Caki2 (cell line): ENCODE results near the gene KIAA1671. TPM values are rescaled to one million over a fixed set of nuclear protein-coding genes. Genes with fewer than 3 reads are reported as not detected.
"Not testable (repeated sequence)": the region's sequence is repeated elsewhere in the genome, so short reads cannot be mapped to it uniquely, and the experiment has no call there.

Experiments
- DNase-seq: peaks from one replicate; pipeline ENCODE4 v3.0.0-alpha.2; 2015; ENCODE audit warnings: low read depth
- in situ Hi-C: cut with HindIII; loops from 2 replicates; pipeline ENCODE4 v1.10.0; 2016; ENCODE audit warnings: low sequenced_read_pairs, low pct_unique_long_range_greater_than_20kb, mixed read lengths
- total RNA-seq: library from RNA; depleted of rRNA; stranded (reverse); fragments of >200 nt; shearing (Covaris generic); gene quantifications from 2 replicates; pipeline ENCODE4 v1.2.3, GENCODE V29; 2014; ENCODE audit warnings: low replicate concordance

KIAA1671 gene
- total RNA-seq, 1 experiment from 2014 or later, result 11.7 TPM

GRCh38 chr22:25205847-25206246, 253.3 kb downstream of the KIAA1671 start:
- DNase-seq, result no peak
- in situ Hi-C loops, result no loop called here

GRCh38 chr22:25206998-25207397, 254.5 kb downstream of the KIAA1671 start:
- in situ Hi-C loops, result no loop called here
- no peak for DNase-seq

- DNase-seq, result no peak
- in situ Hi-C loops, result no loop called here
These were observed 255.1 kb downstream of the KIAA1671 start for GRCh38 chr22:25207553-25208157.

- DNase-seq, result no peak
- in situ Hi-C loops, result no loop called here
These were observed 255.8 kb downstream of the KIAA1671 start for GRCh38 chr22:25208328-25208727.

GRCh38 chr22:25208743-25209505, 256.4 kb downstream of the KIAA1671 start:
- in situ Hi-C loops, result no loop called here
- no peak for DNase-seq

- no peak for DNase-seq
- in situ Hi-C loops, result no loop called here
These were observed 258.3 kb downstream of the KIAA1671 start for GRCh38 chr22:25210793-25211192.

- DNase-seq, result no peak
- in situ Hi-C loops, result no loop called here
These were observed 259.8 kb downstream of the KIAA1671 start for GRCh38 chr22:25212337-25212736.

GRCh38 chr22:25213221-25213620, 260.7 kb downstream of the KIAA1671 start:
- DNase-seq, result no peak
- in situ Hi-C loops, result no loop called here

- in situ Hi-C loops, result no loop called here
- DNase-seq, result no peak
These were observed 263.7 kb downstream of the KIAA1671 start for GRCh38 chr22:25216230-25216629.

- no peak for DNase-seq
These were observed 266.7 kb downstream of the KIAA1671 start, which contains the start of gene CRYBB2 for GRCh38 chr22:25219211-25219689. TSS of gene CRYBB2 (plus strand) at chr22:25219639. CDS start at chr22:25221430, 1,791 bp downstream.

GRCh38 chr22:25219948-25220442, 267.5 kb downstream of the KIAA1671 start:
- no peak for DNase-seq
- in situ Hi-C loops, result no loop called here

More at GRCh38 chr22:25219211-25219689, 266.7 kb downstream of the KIAA1671 start, which contains the start of gene CRYBB2:
- in situ Hi-C loops, result no loop called here

GRCh38 chr22:25221790-25222189, 269.3 kb downstream of the KIAA1671 start:
- in situ Hi-C loops, result no loop called here
- DNase-seq, result no peak

GRCh38 chr22:25223269-25223850, 270.8 kb downstream of the KIAA1671 start:
- DNase-seq, result no peak
- in situ Hi-C loops, result no loop called here

- in situ Hi-C loops, result no loop called here
- DNase-seq, result no peak
These were observed 276.3 kb downstream of the KIAA1671 start for GRCh38 chr22:25228822-25229221.

GRCh38 chr22:25230760-25231159, 278.2 kb downstream of the KIAA1671 start:
- in situ Hi-C loops, DNase-seq: not testable (repeated sequence)

GRCh38 chr22:25232301-25232700, 279.8 kb downstream of the KIAA1671 start:
- in situ Hi-C loops, result no loop called here
- DNase-seq, result no peak

- DNase-seq, in situ Hi-C loops: not testable (repeated sequence)
These were observed 281.2 kb downstream of the KIAA1671 start for GRCh38 chr22:25233706-25234105.

GRCh38 chr22:25235547-25236290, 283.2 kb downstream of the KIAA1671 start:
- in situ Hi-C loops, result no loop called here
- DNase-seq, result peak; percentile 69
